ENCODE results near the gene PSKH1.
"Not testable (repeated sequence)": the region's sequence is repeated elsewhere in the genome, so short reads cannot be mapped to it uniquely, and the experiment has no call there.

The PSKH1 gene

DNA sequence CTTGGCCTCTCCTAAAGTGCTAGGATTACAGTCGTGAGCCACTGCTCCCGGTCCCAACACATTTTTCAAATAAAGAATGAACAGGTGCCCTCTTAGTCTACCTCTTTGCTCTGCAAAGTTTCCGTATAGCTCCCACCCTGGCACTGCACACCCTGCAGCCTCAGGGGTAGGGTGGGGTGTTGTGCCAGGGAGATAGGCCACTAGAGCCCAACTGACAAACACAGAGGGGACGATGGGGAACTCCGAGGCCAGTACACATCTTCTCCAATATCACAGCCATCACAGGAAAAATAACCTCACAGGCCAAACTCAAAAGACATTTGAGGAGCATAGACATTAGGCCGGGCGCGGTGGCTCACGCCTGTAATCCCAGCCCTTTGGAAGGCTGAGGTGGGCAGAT is 78.1 kb downstream of the PSKH1 start:
- Histone ChIP-seq H3K27ac (no peak overlapping the region), H3K27me3 (replicated peaks) (no peaks in the 10 kb centered on the region), H3K36me3 (replicated peaks) (no peaks in the 10 kb centered on the region), H3K4me3 (ENCODE audit: low read depth, low read length) (no peak overlapping the region)
- in situ Hi-C loops (cut with HindIII; ENCODE audit: low pct_ligation_motif_present, low sequenced_read_pairs), result no loop called here
- TF ChIP-seq, protein P1, sequence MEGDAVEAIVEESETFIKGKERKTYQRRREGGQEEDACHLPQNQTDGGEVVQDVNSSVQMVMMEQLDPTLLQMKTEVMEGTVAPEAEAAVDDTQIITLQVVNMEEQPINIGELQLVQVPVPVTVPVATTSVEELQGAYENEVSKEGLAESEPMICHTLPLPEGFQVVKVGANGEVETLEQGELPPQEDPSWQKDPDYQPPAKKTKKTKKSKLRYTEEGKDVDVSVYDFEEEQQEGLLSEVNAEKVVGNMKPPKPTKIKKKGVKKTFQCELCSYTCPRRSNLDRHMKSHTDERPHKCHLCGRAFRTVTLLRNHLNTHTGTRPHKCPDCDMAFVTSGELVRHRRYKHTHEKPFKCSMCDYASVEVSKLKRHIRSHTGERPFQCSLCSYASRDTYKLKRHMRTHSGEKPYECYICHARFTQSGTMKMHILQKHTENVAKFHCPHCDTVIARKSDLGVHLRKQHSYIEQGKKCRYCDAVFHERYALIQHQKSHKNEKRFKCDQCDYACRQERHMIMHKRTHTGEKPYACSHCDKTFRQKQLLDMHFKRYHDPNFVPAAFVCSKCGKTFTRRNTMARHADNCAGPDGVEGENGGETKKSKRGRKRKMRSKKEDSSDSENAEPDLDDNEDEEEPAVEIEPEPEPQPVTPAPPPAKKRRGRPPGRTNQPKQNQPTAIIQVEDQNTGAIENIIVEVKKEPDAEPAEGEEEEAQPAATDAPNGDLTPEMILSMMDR (IDR thresholded peaks at IDR 0.05; ENCODE audit: low read depth, low read length, missing control alignments), result no peak
- DNase-seq, result no peak

DNA sequence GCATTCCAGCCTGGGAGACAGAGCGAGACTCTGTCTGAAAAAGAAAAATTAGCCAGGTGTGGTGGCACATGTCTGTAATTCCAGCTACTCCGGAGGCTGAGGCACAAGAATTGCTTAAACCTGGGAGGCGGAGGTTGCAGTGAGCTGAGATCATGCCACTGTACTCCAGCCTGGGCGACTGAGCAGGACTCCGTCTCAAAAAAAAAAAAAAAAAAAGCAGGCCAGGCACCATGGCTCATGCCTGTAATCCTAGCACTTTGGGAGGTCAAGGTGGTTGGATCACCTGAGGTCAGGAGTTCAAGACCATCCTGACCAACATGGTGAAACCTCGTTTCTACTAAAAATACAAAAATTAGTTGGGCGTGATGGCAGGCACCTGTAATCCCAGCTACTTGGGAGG is 79.2 kb downstream of the PSKH1 start:
- in situ Hi-C loops (cut with HindIII; ENCODE audit: low pct_ligation_motif_present, low sequenced_read_pairs); DNase-seq; H3K27ac ChIP-seq; H3K36me3 ChIP-seq (replicated peaks); H3K27me3 ChIP-seq (replicated peaks); H3K4me3 ChIP-seq (ENCODE audit: low read depth, low read length): not testable (repeated sequence)

DNA sequence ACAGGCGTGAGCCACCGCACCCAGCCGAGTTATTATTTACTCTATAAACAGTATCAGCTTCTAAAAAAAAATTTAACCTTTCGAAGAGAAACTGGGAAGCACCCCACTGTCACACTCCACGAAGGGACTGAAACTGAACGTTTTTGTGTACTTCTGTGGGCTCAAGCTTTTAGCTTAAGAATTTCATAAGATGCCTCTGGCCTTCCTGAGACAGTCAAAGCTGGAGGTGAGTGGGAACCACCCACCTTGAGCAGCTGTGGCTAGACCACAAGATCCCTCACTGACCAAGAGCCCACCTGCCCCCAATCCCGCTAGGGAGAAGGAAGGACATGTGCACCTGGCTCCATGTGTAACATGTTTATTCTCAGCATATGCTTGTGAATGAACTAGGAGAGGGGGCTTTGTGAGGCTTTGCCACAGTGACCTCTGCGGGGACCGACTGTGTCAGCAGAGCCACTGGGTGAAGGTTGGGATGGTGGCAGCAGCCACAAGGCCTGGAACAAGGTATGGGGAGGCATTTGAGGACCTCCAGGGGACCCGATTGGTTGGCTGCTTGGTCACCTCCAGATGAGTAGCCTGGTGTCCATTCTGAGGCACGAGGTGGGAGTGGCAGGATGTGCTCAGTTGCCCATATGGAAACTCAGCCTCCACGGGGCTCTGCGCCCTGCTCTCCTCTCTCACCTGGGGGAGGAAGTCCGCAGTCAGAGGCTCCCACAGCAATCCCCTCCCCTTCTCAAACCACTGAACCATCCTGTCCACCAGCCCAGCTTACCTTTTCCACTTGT is 82.5 kb downstream of the PSKH1 start:
- Histone ChIP-seq H3K4me3 (ENCODE audit: low read depth, low read length) (no peak overlapping the region), H3K36me3 (replicated peaks) (no peaks in the 10 kb centered on the region), H3K27me3 (replicated peaks) (no peaks in the 10 kb centered on the region), H3K27ac (no peak overlapping the region)
- TF ChIP-seq, protein P1 (IDR thresholded peaks at IDR 0.05; ENCODE audit: low read depth, low read length, missing control alignments), result no peak
- in situ Hi-C loops (cut with HindIII; ENCODE audit: low pct_ligation_motif_present, low sequenced_read_pairs), result no loop called here
- DNase-seq, result no peak

GRCh38 chr16:67976205-67976604 is 83.2 kb downstream of the PSKH1 start:
- Histone ChIP-seq H3K27me3 (replicated peaks) (no peaks in the 10 kb centered on the region), H3K36me3 (replicated peaks) (no peaks in the 10 kb centered on the region), H3K27ac (no peak overlapping the region), H3K4me3 (ENCODE audit: low read depth, low read length) (no peak overlapping the region)
- TF ChIP-seq, protein P1 (IDR thresholded peaks at IDR 0.05; ENCODE audit: low read depth, low read length, missing control alignments), result no peak
- in situ Hi-C loops (cut with HindIII; ENCODE audit: low pct_ligation_motif_present, low sequenced_read_pairs), result no loop called here
- DNase-seq, result no peak

GRCh38 chr16:67977005-67977404 is 84.0 kb downstream of the PSKH1 start:
- in situ Hi-C loops (cut with HindIII; ENCODE audit: low pct_ligation_motif_present, low sequenced_read_pairs), result no loop called here
- DNase-seq, result no peak
- H3K36me3 ChIP-seq (replicated peaks), result no peaks in the 10 kb centered on the region
- H3K4me3 ChIP-seq (ENCODE audit: low read depth, low read length), result no peak overlapping the region
- TF ChIP-seq, protein P1 (IDR thresholded peaks at IDR 0.05; ENCODE audit: low read depth, low read length, missing control alignments), result no peak
- no peak overlapping the region for H3K27ac ChIP-seq
- no peaks in the 10 kb centered on the region for H3K27me3 ChIP-seq (replicated peaks)

DNA sequence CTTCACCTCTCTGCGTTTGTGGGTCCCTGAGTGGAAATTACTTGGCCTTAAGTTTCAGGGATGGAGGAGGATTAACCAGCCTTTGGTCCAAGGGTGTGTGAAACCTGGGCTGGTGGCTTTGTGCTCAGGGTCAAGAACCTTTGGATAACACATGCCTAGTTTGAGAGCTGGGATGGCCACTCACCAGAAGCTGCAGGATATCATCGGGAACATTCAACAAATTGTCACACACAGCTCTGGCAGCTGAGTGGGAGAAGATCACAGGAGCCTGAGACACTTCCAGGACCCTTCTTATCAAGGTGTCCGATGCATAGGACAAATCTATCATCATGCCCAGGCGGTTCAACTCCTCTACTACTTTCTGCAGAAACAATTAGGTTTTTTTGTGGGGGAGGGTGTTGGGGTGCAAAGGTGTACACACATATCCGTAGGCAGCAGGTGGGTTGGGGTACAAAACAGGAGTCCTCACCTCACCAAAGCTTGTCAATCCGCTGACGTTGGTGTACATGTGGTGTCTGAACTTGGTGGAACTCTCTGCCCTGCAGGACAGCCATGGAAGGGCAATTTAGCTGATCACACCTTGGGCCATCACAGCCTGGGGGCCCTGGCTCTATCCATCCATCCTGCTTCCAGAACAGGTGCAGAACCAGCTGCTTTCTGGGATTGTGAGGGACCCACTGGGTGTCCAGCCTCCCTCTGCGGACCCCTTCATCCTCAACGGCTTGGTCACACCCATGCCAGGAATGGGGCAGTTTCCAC is 84.6 kb downstream of the PSKH1 start:
- TF ChIP-seq, protein P1 (IDR thresholded peaks at IDR 0.05; ENCODE audit: low read depth, low read length, missing control alignments), result no peak
- Histone ChIP-seq H3K27me3 (replicated peaks) (no peaks in the 10 kb centered on the region), H3K4me3 (ENCODE audit: low read depth, low read length) (no peak overlapping the region), H3K36me3 (replicated peaks) (no peaks in the 10 kb centered on the region), H3K27ac (no peak overlapping the region)
- in situ Hi-C loops (cut with HindIII; ENCODE audit: low pct_ligation_motif_present, low sequenced_read_pairs), result no loop called here
- no peak for DNase-seq

Data from brain microvascular endothelial cell (primary cell).